ENCODE results near the gene FES. TPM values are rescaled to one million over a fixed set of nuclear protein-coding genes. Genes with fewer than 3 reads are reported as not detected.

Gene FES
- total RNA-seq, 1 experiment from 2014 or later = 6.7 TPM

DNA sequence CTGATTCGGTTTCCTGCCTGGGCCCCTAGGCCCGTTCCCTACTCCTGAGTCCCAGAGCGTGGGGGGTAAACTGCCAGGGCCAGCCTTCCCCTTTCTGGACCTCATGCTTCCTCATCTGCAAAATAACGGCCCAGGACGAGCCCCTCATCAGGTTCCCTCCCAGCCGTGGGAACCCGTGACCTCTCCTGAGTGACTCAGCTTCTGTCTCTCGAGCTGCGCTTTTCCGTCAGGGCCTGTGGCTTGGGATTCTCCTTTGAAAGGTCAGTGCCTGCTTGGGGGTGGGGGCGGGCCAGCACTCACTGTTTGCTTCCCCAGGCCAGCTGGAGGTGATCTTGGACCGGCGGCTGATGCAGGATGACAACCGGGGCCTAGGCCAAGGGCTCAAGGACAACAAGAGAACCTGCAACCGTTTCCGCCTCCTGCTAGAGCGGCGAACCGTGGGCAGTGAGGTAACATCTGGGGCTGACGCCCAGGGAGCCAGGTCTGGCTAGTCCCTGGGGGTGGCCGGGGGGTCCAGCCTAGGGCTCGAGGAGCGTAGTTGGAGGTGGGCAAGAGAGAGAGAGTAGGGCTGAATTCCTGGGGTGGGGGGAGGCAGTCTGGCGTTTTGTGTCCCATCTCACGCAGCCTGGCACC lies 31.6 kb downstream of the FES start:
- H3K4me1 ChIP-seq (ENCODE audit: insufficient read depth, low read length) = no peaks in the 10 kb centered on the region
- H3K27ac Mint-ChIP-seq = peak overlapping the region; percentile 61 to 94 (median 89); a peak in 4 of 7 replicates
- H2BK12ac ChIP-seq (ENCODE audit: insufficient read length, low read depth, low read length) = no peak overlapping the region

More for the DNA sequence above, 31.6 kb downstream of the FES start:
- no peak overlapping the region for H2BK120ac ChIP-seq (ENCODE audit: low read depth, low read length, poor library complexity, severe bottlenecking)
- no peaks in the 10 kb centered on the region for H3K79me1 ChIP-seq (ENCODE audit: insufficient read depth, low read depth, low read length, poor library complexity, severe bottlenecking)
- Mint-ChIP-seq H3K4me1 (peaks cover 3 to 8% of the 10 kb centered on the region in 2 experiments; a peak in 2 of 4 replicates), H3K27me3 (ENCODE audit: low read depth) (no peaks in the 10 kb centered on the region), H3K36me3 (ENCODE audit: insufficient read depth in 1 of 3, low read depth in 3 of 3) (peaks cover 5 to 59% (median 18%) of the 10 kb centered on the region in 3 experiments; a peak in 6 of 7 replicates), H3K4me3 (no peak overlapping the region), H3K9me3 (no peaks in the 10 kb centered on the region)
- H3K56ac ChIP-seq (ENCODE audit: insufficient read length, low read depth, low read length) = no peak overlapping the region
- no peak overlapping the region for H3K4ac ChIP-seq (ENCODE audit: low read depth, low read length)
- H2BK20ac ChIP-seq (ENCODE audit: low read depth, low read length, poor library complexity, severe bottlenecking) = no peak overlapping the region
- H4K5ac ChIP-seq (ENCODE audit: insufficient read length, low read depth, low read length) = no peak overlapping the region
- H2AFZ ChIP-seq (ENCODE audit: low read length) = no peak overlapping the region
- H4K8ac ChIP-seq (replicated peaks; ENCODE audit: insufficient read length, low read depth, low read length) = no peak overlapping the region
- no peaks in the 10 kb centered on the region for H3K79me2 ChIP-seq (ENCODE audit: insufficient read depth, low read length)
- H3K9ac ChIP-seq (ENCODE audit: extremely low read depth, insufficient read length, low read length) = no peak overlapping the region
- H4K20me1 ChIP-seq (ENCODE audit: control insufficient read depth, insufficient read depth, insufficient read length) = no peaks in the 10 kb centered on the region
- no peak for DNase-seq
- no peak overlapping the region for H3K14ac ChIP-seq (ENCODE audit: insufficient read depth, low read length)
- no peak overlapping the region for H3K27ac ChIP-seq (ENCODE audit: insufficient read length, low read depth, low read length)
- no peaks in the 10 kb centered on the region for H3K9me3 ChIP-seq (ENCODE audit: control insufficient read depth, low read depth, low read length)
- H3T11ph ChIP-seq (ENCODE audit: low read length) = no peak overlapping the region
- no peaks in the 10 kb centered on the region for H3K23me2 ChIP-seq (ENCODE audit: insufficient read length, low read depth, low read length, poor library complexity, severe bottlenecking)
- TF ChIP-seq, protein P1, sequence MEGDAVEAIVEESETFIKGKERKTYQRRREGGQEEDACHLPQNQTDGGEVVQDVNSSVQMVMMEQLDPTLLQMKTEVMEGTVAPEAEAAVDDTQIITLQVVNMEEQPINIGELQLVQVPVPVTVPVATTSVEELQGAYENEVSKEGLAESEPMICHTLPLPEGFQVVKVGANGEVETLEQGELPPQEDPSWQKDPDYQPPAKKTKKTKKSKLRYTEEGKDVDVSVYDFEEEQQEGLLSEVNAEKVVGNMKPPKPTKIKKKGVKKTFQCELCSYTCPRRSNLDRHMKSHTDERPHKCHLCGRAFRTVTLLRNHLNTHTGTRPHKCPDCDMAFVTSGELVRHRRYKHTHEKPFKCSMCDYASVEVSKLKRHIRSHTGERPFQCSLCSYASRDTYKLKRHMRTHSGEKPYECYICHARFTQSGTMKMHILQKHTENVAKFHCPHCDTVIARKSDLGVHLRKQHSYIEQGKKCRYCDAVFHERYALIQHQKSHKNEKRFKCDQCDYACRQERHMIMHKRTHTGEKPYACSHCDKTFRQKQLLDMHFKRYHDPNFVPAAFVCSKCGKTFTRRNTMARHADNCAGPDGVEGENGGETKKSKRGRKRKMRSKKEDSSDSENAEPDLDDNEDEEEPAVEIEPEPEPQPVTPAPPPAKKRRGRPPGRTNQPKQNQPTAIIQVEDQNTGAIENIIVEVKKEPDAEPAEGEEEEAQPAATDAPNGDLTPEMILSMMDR (conservative IDR thresholded peaks at IDR 0.05) = no peak
- H3K18ac ChIP-seq (ENCODE audit: insufficient read length, low read depth, low read length) = no peak overlapping the region
- H3K4me2 ChIP-seq (ENCODE audit: insufficient read depth, insufficient read length, low read length) = no peak overlapping the region
- H2BK15ac ChIP-seq (ENCODE audit: low read depth, low read length) = no peak overlapping the region
- no CpG with 5 or more reads among the region's 25 CpGs for WGBS (ENCODE audit: extremely low coverage, insufficient read length, low lambda C conversion rate)
- no peak overlapping the region for H3K23ac ChIP-seq (ENCODE audit: insufficient read length, low read depth, low read length)
- no peak overlapping the region for H4K91ac ChIP-seq (ENCODE audit: insufficient read length, low read depth, low read length)
- H2AK5ac ChIP-seq (ENCODE audit: insufficient read length, low read length) = no peak overlapping the region
- no peak overlapping the region for H2BK5ac ChIP-seq (ENCODE audit: insufficient read length, low read length)
- no peaks in the 10 kb centered on the region for H3K27me3 ChIP-seq (ENCODE audit: insufficient read depth, low read length)

Measured in H9 (cell line).